IMR-90 (cell line): ENCODE measurements around the gene PLEKHO2. TPM values are rescaled to one million over a fixed set of nuclear protein-coding genes. Genes with fewer than 3 reads are reported as not detected.

Source experiments
- ATAC-seq: fragments of 200-7000 bp; cut with Tn5 transposase; 2 replicates; pipeline ENCODE4 v1.9.1; 2020; ENCODE audit warnings: low read depth, mild to moderate bottlenecking, moderate library complexity
- BruUV-seq: library from RNA; stranded (reverse); fragments of 400-500 nt; replicated peaks from 2 replicates; lab custom pipeline; 2021; lab: Mats Ljungman, UMichigan
- CTCF ChIA-PET: fragments of 300-600 bp; formaldehyde crosslinking; extraction: SDS; loops from one replicate; lab custom pipeline; 2021; ENCODE audit warnings: antibody characterized with exemption; lab: Yijun Ruan, JAX
- POLR2A ChIA-PET: fragments of 300-600 bp; sonication (Branson Sonifier 250); formaldehyde crosslinking; loops from one replicate; lab custom pipeline; 2022; ENCODE audit warnings: antibody characterized with exemption; ENCODE audit not compliant: unreplicated experiment; lab: Charles Lee
- DNase-seq: peaks from one replicate; pipeline ENCODE4 v3.0.0; 2013
- H2AFZ ChIP-seq: replicated peaks from 2 replicates; pipeline ENCODE3; 2013; ENCODE audit warnings: low read length, mild to moderate bottlenecking; ENCODE audit not compliant: poor library complexity
- H2AK5ac ChIP-seq: 2 replicates; pipeline ENCODE4 v1.6.1; 2013; ENCODE audit warnings: low read depth, low read length, inconsistent platforms
- H2AK9ac ChIP-seq: replicated peaks from 2 replicates; pipeline ENCODE3; 2013; ENCODE audit warnings: mild to moderate bottlenecking, low read depth, low read length, moderate library complexity; ENCODE audit not compliant: poor library complexity
- H2BK120ac ChIP-seq: 2 replicates; pipeline ENCODE4 v1.6.1; 2013; ENCODE audit warnings: low read depth, low read length, inconsistent platforms
- H2BK15ac ChIP-seq: 3 replicates; pipeline ENCODE4 v1.6.1; 2013; ENCODE audit warnings: low read depth, low read length, inconsistent platforms
- H2BK20ac ChIP-seq: 2 replicates; pipeline ENCODE4 v1.6.1; 2013; ENCODE audit warnings: low read depth, mild to moderate bottlenecking, inconsistent platforms, low read length, moderate library complexity
- H2BK5ac ChIP-seq: 2 replicates; pipeline ENCODE4 v1.6.1; 2013; ENCODE audit warnings: mild to moderate bottlenecking, low read depth, low read length, inconsistent platforms; ENCODE audit not compliant: poor library complexity, severe bottlenecking
- H3K14ac ChIP-seq: replicated peaks from 2 replicates; pipeline ENCODE4 v1.6.1; 2013; ENCODE audit warnings: low read depth, low read length, inconsistent platforms
- H3K18ac ChIP-seq: 2 replicates; pipeline ENCODE4 v1.6.1; 2013; ENCODE audit warnings: low read depth, low read length, control low read depth
- H3K23ac ChIP-seq: 2 replicates; pipeline ENCODE4 v1.6.1; 2013; ENCODE audit warnings: low read depth, low read length, inconsistent platforms
- H3K27ac ChIP-seq: 2 replicates; pipeline ENCODE4 v1.5.1; 2013; ENCODE audit warnings: mild to moderate bottlenecking, control low read depth, low read length; ENCODE audit not compliant: insufficient read depth
- H3K27me3 ChIP-seq: 2 replicates; pipeline ENCODE4 v1.6.1; 2013; ENCODE audit warnings: low read length; ENCODE audit not compliant: control insufficient read depth, insufficient read depth
- H3K36me3 ChIP-seq: 2 replicates; pipeline ENCODE4 v1.6.1; 2013; ENCODE audit warnings: low read length, mixed read lengths; ENCODE audit not compliant: control insufficient read depth, insufficient read depth
- H3K4ac ChIP-seq: 2 replicates; pipeline ENCODE4 v1.6.1; 2013; ENCODE audit warnings: low read depth, low read length, inconsistent platforms
- H3K4me1 ChIP-seq: 2 replicates; pipeline ENCODE4 v1.6.1; 2013; ENCODE audit warnings: low read length, mixed read lengths; ENCODE audit not compliant: control insufficient read depth, insufficient read depth
- H3K4me2 ChIP-seq: 2 replicates; pipeline ENCODE4 v1.6.1; 2013; ENCODE audit warnings: low read depth, mild to moderate bottlenecking, control low read depth, low read length, moderate library complexity
- H3K4me3 ChIP-seq: 2 replicates; pipeline ENCODE4 v1.5.1; 2013; ENCODE audit warnings: low read depth, mild to moderate bottlenecking, control low read depth, low read length, moderate library complexity; ENCODE audit not compliant: insufficient read depth
- H3K56ac ChIP-seq: 2 replicates; pipeline ENCODE4 v1.6.1; 2013; ENCODE audit warnings: low read length, inconsistent platforms; ENCODE audit not compliant: insufficient read depth; ENCODE audit errors: extremely low read depth
- H3K79me1 ChIP-seq, 2 experiments: 2 replicates each; pipeline ENCODE4 v1.6.1; 2013; ENCODE audit warnings: low read length in 2 of 2, inconsistent platforms in 1 of 2, low read depth in 1 of 2
- H3K9ac ChIP-seq: 2 replicates; pipeline ENCODE4 v1.6.1; 2013; ENCODE audit warnings: low read depth, low read length, control low read depth
- H3K9me1 ChIP-seq: 2 replicates; pipeline ENCODE4 v1.6.1; 2013; ENCODE audit warnings: low read length, inconsistent platforms; ENCODE audit not compliant: insufficient read depth
- H3K9me3 ChIP-seq: 2 replicates; pipeline ENCODE4 v1.6.1; 2013; ENCODE audit warnings: low read length; ENCODE audit not compliant: control insufficient read depth, insufficient read depth
- H4K20me1 ChIP-seq: 2 replicates; pipeline ENCODE4 v1.6.1; 2013; ENCODE audit warnings: low read length, inconsistent platforms; ENCODE audit not compliant: insufficient read depth
- H4K5ac ChIP-seq: 2 replicates; pipeline ENCODE4 v1.6.1; 2013; ENCODE audit warnings: mild to moderate bottlenecking, low read depth, low read length, control low read depth
- H4K8ac ChIP-seq, 2 experiments: 2 replicates each; pipeline ENCODE4 v1.6.1; 2013; ENCODE audit warnings: low read depth in 2 of 2, low read length in 2 of 2, control low read depth in 1 of 2, inconsistent platforms in 1 of 2
- H4K91ac ChIP-seq: 2 replicates; pipeline ENCODE4 v1.6.1; 2013; ENCODE audit warnings: low read depth, low read length, inconsistent platforms; ENCODE audit not compliant: insufficient read depth
- BHLHE40 ChIP-seq: fragments of 150-350 bp; IDR thresholded peaks from 2 replicates; pipeline ENCODE4 v1.6.1; 2016; ENCODE audit warnings: mild to moderate bottlenecking, low read depth, low read length
- CEBPB ChIP-seq: IDR thresholded peaks from 2 replicates; pipeline ENCODE4 v1.6.1; 2012; ENCODE audit warnings: low read depth, low read length, improper control_type of control experiment
- CHD1 ChIP-seq: IDR thresholded peaks from 2 replicates; pipeline ENCODE4 v1.6.1; 2012; ENCODE audit warnings: low read depth, low read length, improper control_type of control experiment
- ELK1 ChIP-seq: fragments of 150-350 bp; IDR thresholded peaks from 2 replicates; pipeline ENCODE4 v1.6.1; 2016; ENCODE audit warnings: low read depth, mild to moderate bottlenecking, low read length, moderate library complexity, borderline replicate concordance
- FOS ChIP-seq: fragments of 150-350 bp; IDR thresholded peaks from 2 replicates; pipeline ENCODE4 v1.6.1; 2016; ENCODE audit warnings: low read depth, low read length
- MAFK ChIP-seq: IDR thresholded peaks from 2 replicates; pipeline ENCODE4 v1.6.1; 2012; ENCODE audit warnings: low read depth, low read length, improper control_type of control experiment
- MAZ ChIP-seq: IDR thresholded peaks from 2 replicates; pipeline ENCODE4 v1.6.1; 2012; ENCODE audit warnings: low read depth, mild to moderate bottlenecking, low read length, improper control_type of control experiment, moderate library complexity, borderline replicate concordance
- NFE2L2 ChIP-seq: fragments of 150-350 bp; IDR thresholded peaks from 2 replicates; pipeline ENCODE4 v1.6.1; 2016; ENCODE audit warnings: low read depth, mild to moderate bottlenecking, low read length
- POLR2A ChIP-seq: IDR thresholded peaks from 2 replicates; pipeline ENCODE4 v1.6.1; 2012; ENCODE audit warnings: mild to moderate bottlenecking, low read depth, low read length
- RAD21 ChIP-seq: IDR thresholded peaks from 2 replicates; pipeline ENCODE4 v1.6.1; 2012; ENCODE audit warnings: low read length, improper control_type of control experiment
- RCOR1 ChIP-seq: IDR thresholded peaks from 2 replicates; pipeline ENCODE4 v1.6.1; 2012; ENCODE audit warnings: mild to moderate bottlenecking, low read length, improper control_type of control experiment; ENCODE audit not compliant: insufficient replicate concordance
- RFX5 ChIP-seq: IDR thresholded peaks from 2 replicates; pipeline ENCODE4 v1.8.0; 2012; ENCODE audit warnings: low read depth, mild to moderate bottlenecking, low read length, moderate library complexity
- SMC3 ChIP-seq: fragments of 150-350 bp; IDR thresholded peaks from 2 replicates; pipeline ENCODE4 v1.6.1; 2016; ENCODE audit warnings: low read depth, mild to moderate bottlenecking, antibody characterized with exemption, low read length, moderate library complexity
- USF2 ChIP-seq: fragments of 150-350 bp; IDR thresholded peaks from 2 replicates; pipeline ENCODE4 v1.6.1; 2017; ENCODE audit warnings: mild to moderate bottlenecking, antibody characterized with exemption, low read length, low read depth
- WGBS, 2 experiments: methylation state at CpG; one replicate each; pipeline versions ENCODE4 v1.1.5 to v1.1.7; 2013; ENCODE audit warnings: missing lambda C conversion rate in 2 of 2; ENCODE audit not compliant: insufficient read length in 1 of 2; ENCODE audit errors: extremely low coverage in 2 of 2; 5-methylcytosine and 5-hydroxymethylcytosine counted together
- dilution Hi-C: fragments of 300-500 bp; cut with HindIII; formaldehyde crosslinking; loops from one replicate; pipeline ENCODE4 v1.14.3; 2018; ENCODE audit warnings: low sequenced_read_pairs; ENCODE audit not compliant: unreplicated experiment
- in situ Hi-C: fragments of 300-500 bp; cut with MboI; formaldehyde crosslinking; loops from 3 replicates; pipeline ENCODE4 v1.14.3; 2019; ENCODE audit warnings: low sequenced_read_pairs, inconsistent platforms, mixed read lengths
- intact Hi-C: fragments of 100-400 bp; cut with micrococcal nuclease; formaldehyde crosslinking; loops from 2 replicates; pipeline ENCODE4 v1.10.0; 2022
- polyA plus RNA-seq, 3 experiments: library from polyadenylated mRNA; depleted of rRNA; stranded (reverse); fragments of >200 nt; gene quantifications; 2 replicates each; pipeline ENCODE4 v1.2.3, GENCODE V29; 2012; ENCODE audit warnings: low replicate concordance in 1 of 3
- total RNA-seq: library from RNA; depleted of rRNA; stranded (reverse); fragments of >200 nt; gene quantifications from 2 replicates; pipeline ENCODE4 v1.2.3, GENCODE V29; 2012
- TF ChIP-seq, protein P1 (sequence below): conservative IDR thresholded peaks from 2 replicates; pipeline ENCODE4 v1.5.1; 2012; ENCODE audit warnings: mild to moderate bottlenecking, low read depth, low read length, improper control_type of control experiment

PLEKHO2 gene
- total and polyA plus RNA-seq, 2 of the 4 experiments (the other 2 are of a cell fraction), result 19.0 to 22.5 TPM

- POLR2A ChIA-PET, result no interaction called here
- Histone ChIP-seq H3K14ac (no peak overlapping the region), H3K9me3 (peaks cover 6% of the 10 kb centered on the region), H2AFZ (no peak overlapping the region), H3K18ac (no peak overlapping the region), H3K9me1 (peaks cover 21% of the 10 kb centered on the region), H4K5ac (no peak overlapping the region), H3K4me3 (no peak overlapping the region), H2BK20ac (no peak overlapping the region), H3K4ac (no peak overlapping the region), H2BK120ac (no peak overlapping the region), H3K4me1 (peaks cover 22% of the 10 kb centered on the region), H3K23ac (no peak overlapping the region), H4K91ac (no peak overlapping the region), H4K20me1 (no peaks in the 10 kb centered on the region), H3K79me1 (peaks cover 9 to 10% of the 10 kb centered on the region in 2 experiments; a peak in 2 of 4 replicates), H2AK9ac (no peak overlapping the region), H3K27me3 (no peaks in the 10 kb centered on the region), H3K36me3 (no peaks in the 10 kb centered on the region), H3K27ac (no peak overlapping the region), H2BK5ac (no peak overlapping the region), H4K8ac (no peak overlapping the region), H2AK5ac (no peak overlapping the region), H2BK15ac (no peak overlapping the region), H3K9ac (no peak overlapping the region), H3K4me2 (no peak overlapping the region), H3K56ac (no peak overlapping the region)
- DNase-seq (no peak), ATAC-seq (no peak)
- BruUV-seq, result no TSS peak
- WGBS, 2 experiments, result 90% methylated on average over 3 of the region's 5 CpGs; no CpG with 5 or more reads in 1 of the 2 experiments
- intact Hi-C loops, result no loop called here
- in situ Hi-C loops, result no loop called here
- TF ChIP-seq RAD21 (no peak), MAZ (no peak), POLR2A (no peak), CHD1 (no peak), MAFK (no peak), RFX5 (no peak), BHLHE40 (no peak), USF2 (no peak), FOS (no peak), ELK1 (no peak), SMC3 (no peak), RCOR1 (no peak), CEBPB (no peak), NFE2L2 (no peak)
- TF ChIP-seq, protein P1, sequence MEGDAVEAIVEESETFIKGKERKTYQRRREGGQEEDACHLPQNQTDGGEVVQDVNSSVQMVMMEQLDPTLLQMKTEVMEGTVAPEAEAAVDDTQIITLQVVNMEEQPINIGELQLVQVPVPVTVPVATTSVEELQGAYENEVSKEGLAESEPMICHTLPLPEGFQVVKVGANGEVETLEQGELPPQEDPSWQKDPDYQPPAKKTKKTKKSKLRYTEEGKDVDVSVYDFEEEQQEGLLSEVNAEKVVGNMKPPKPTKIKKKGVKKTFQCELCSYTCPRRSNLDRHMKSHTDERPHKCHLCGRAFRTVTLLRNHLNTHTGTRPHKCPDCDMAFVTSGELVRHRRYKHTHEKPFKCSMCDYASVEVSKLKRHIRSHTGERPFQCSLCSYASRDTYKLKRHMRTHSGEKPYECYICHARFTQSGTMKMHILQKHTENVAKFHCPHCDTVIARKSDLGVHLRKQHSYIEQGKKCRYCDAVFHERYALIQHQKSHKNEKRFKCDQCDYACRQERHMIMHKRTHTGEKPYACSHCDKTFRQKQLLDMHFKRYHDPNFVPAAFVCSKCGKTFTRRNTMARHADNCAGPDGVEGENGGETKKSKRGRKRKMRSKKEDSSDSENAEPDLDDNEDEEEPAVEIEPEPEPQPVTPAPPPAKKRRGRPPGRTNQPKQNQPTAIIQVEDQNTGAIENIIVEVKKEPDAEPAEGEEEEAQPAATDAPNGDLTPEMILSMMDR, result no peak
- CTCF ChIA-PET, result no interaction called here
- dilution Hi-C loops, result no loop called here
Measured at GRCh38 chr15:64901141-64901540, 59.4 kb downstream of the PLEKHO2 start.
